Tongue (tissue), 2 donors: ENCODE results near the gene OR2F1. TPM values are rescaled to one million over a fixed set of nuclear protein-coding genes. Genes with fewer than 3 reads are reported as not detected.

Experiments used
- DNase-seq: peaks from one replicate; pipeline ENCODE4 v3.0.0-alpha.2; 2015
- total RNA-seq: library from RNA; depleted of rRNA; stranded (reverse); fragments of >200 nt; gene quantifications from one replicate; pipeline ENCODE4 v1.2.3, GENCODE V29; 2014

Gene OR2F1
- total RNA-seq, 1 donor from 2014 or later = not detected

GRCh38 chr7:143954135-143954534 lies 509 bp upstream of the OR2F1 start:
- DNase-seq = no peak

GRCh38 chr7:143958781-143959180 lies 4.1 kb downstream of the OR2F1 start:
- DNase-seq = peak; percentile 15

- DNase-seq = no peak
Observed at GRCh38 chr7:143960813-143961610, 6.4 kb downstream of the OR2F1 start.

- DNase-seq = no peak
Observed at GRCh38 chr7:143965280-143965679, 10.6 kb downstream of the OR2F1 start.

- no peak for DNase-seq
Observed at GRCh38 chr7:143967398-143967797, 12.8 kb downstream of the OR2F1 start.

- DNase-seq = no peak
Observed at GRCh38 chr7:143973870-143974416, 19.3 kb downstream of the OR2F1 start.

GRCh38 chr7:143974459-143974858 lies 19.8 kb downstream of the OR2F1 start:
- DNase-seq = no peak

- DNase-seq = no peak
Observed at GRCh38 chr7:143975617-143976016, 21.0 kb downstream of the OR2F1 start.

GRCh38 chr7:143978585-143978984 lies 23.9 kb downstream of the OR2F1 start:
- no peak for DNase-seq

GRCh38 chr7:143979359-143979758 lies 24.7 kb downstream of the OR2F1 start:
- DNase-seq = no peak

- no peak for DNase-seq
Observed at GRCh38 chr7:143979998-143980397, 25.4 kb downstream of the OR2F1 start.

- no peak for DNase-seq
Observed at GRCh38 chr7:143980746-143981510, 26.3 kb downstream of the OR2F1 start.

- DNase-seq = no peak
Observed at GRCh38 chr7:143983960-143984359, 29.3 kb downstream of the OR2F1 start.

GRCh38 chr7:143987513-143987912 lies 32.9 kb downstream of the OR2F1 start:
- no peak for DNase-seq

- no peak for DNase-seq
Observed at GRCh38 chr7:143988976-143989745, 34.5 kb downstream of the OR2F1 start.

GRCh38 chr7:143992670-143993069 lies 38.0 kb downstream of the OR2F1 start:
- no peak for DNase-seq

GRCh38 chr7:143993924-143994323 lies 39.3 kb downstream of the OR2F1 start:
- no peak for DNase-seq

- DNase-seq = no peak
Observed at GRCh38 chr7:144000020-144000419, 45.4 kb downstream of the OR2F1 start, which contains the start of gene OR6B1. Gene OR6B1 (plus strand): TSS chr7:144000320. CDS start chr7:144003997, 3,677 bp downstream.

GRCh38 chr7:144001543-144001942 lies 46.9 kb downstream of the OR2F1 start:
- DNase-seq = no peak

- DNase-seq = no peak
Observed at GRCh38 chr7:144004703-144005102, 50.1 kb downstream of the OR2F1 start.

- DNase-seq = no peak
Observed at GRCh38 chr7:144006029-144006691, 51.5 kb downstream of the OR2F1 start.

- DNase-seq = no peak
Observed at GRCh38 chr7:144006692-144007042, 52.0 kb downstream of the OR2F1 start.
